Measurements from ENCODE around the gene ADAM22. TPM values are rescaled to one million over a fixed set of nuclear protein-coding genes. Genes with fewer than 3 reads are reported as not detected.

ADAM22 gene
- total RNA-seq, 1 experiment from 2014 or later, result 14.0 TPM

- DNase-seq, result no peak
- no TSS peak for BruUV-seq (replicated peaks)
- Histone ChIP-seq H3K36me3 (ENCODE audit: low read depth) (peaks cover 89% of the 10 kb centered on the region), H3K27me3 (ENCODE audit: insufficient read depth, low read depth) (no peaks in the 10 kb centered on the region), H3K4me2 (no peak overlapping the region), H3K9me3 (ENCODE audit: insufficient read depth, low read depth) (no peaks in the 10 kb centered on the region), H3K4me3 (no peak overlapping the region), H3K4me1 (replicated peaks; ENCODE audit: insufficient read depth) (peaks cover 16% of the 10 kb centered on the region), H2AFZ (no peak overlapping the region), H3K9me2 (ENCODE audit: insufficient read depth) (no peaks in the 10 kb centered on the region), H3K27ac (no peak overlapping the region), H3K79me2 (ENCODE audit: low read depth) (peaks cover 51% of the 10 kb centered on the region), H4K20me1 (ENCODE audit: insufficient read depth) (peaks cover 26% of the 10 kb centered on the region), H3F3A (ENCODE audit: insufficient read depth, low read depth) (no peaks in the 10 kb centered on the region)
- ChIA-PET CTCF (no interaction called here), POLR2A (ENCODE audit: unreplicated experiment) (interaction anchor here (0.7 kb wide), 1 partner anchor 31 kb away, joined by 6 read pairs; no protein-coding TSS in a partner anchor)
- TF ChIP-seq CTCF (conservative IDR thresholded peaks at IDR 0.05) (no peak), EZH2 (IDR thresholded peaks at IDR 0.05; ENCODE audit: low read depth) (no peak)
- intact Hi-C loops (cut with micrococcal nuclease; ENCODE audit: unreplicated experiment), result loop anchor here (10.0 kb wide), 1 partner anchor 278 kb away; the partner anchor contains the start of gene ADAM22
Measured at GRCh38 chr7:88212918-88213317, 278.9 kb downstream of the ADAM22 start.

GRCh38 chr7:88214456-88214855 is 280.4 kb downstream of the ADAM22 start:
- ChIA-PET CTCF (no interaction called here), POLR2A (ENCODE audit: unreplicated experiment) (no interaction called here)
- TF ChIP-seq CTCF (conservative IDR thresholded peaks at IDR 0.05), result no peak
- TF ChIP-seq EZH2 (IDR thresholded peaks at IDR 0.05; ENCODE audit: low read depth), result no peak
- Histone ChIP-seq H3K4me3 (no peak overlapping the region), H3K36me3 (ENCODE audit: low read depth) (peaks cover 81% of the 10 kb centered on the region), H3K4me1 (replicated peaks; ENCODE audit: insufficient read depth) (peaks cover 23% of the 10 kb centered on the region), H2AFZ (no peak overlapping the region), H3K27me3 (ENCODE audit: insufficient read depth, low read depth) (no peaks in the 10 kb centered on the region), H3K79me2 (ENCODE audit: low read depth) (peaks cover 66% of the 10 kb centered on the region), H3K4me2 (no peak overlapping the region), H3K9me3 (ENCODE audit: insufficient read depth, low read depth) (no peaks in the 10 kb centered on the region), H3F3A (ENCODE audit: insufficient read depth, low read depth) (no peaks in the 10 kb centered on the region), H3K27ac (no peak overlapping the region), H4K20me1 (ENCODE audit: insufficient read depth) (peaks cover 35% of the 10 kb centered on the region), H3K9me2 (ENCODE audit: insufficient read depth) (no peaks in the 10 kb centered on the region)
- no peak for DNase-seq
- no TSS peak for BruUV-seq (replicated peaks)
- intact Hi-C loops (cut with micrococcal nuclease; ENCODE audit: unreplicated experiment), result loop anchor here (10.0 kb wide), 1 partner anchor 280 kb away; the partner anchor contains the start of gene ADAM22

- ChIA-PET POLR2A (ENCODE audit: unreplicated experiment) (interaction anchor here (0.6 kb wide), 1 partner anchor 32 kb away, joined by 4 read pairs; no protein-coding TSS in a partner anchor), CTCF (no interaction called here)
- Histone ChIP-seq H4K20me1 (ENCODE audit: insufficient read depth) (peaks cover 35% of the 10 kb centered on the region), H3K9me3 (ENCODE audit: insufficient read depth, low read depth) (no peaks in the 10 kb centered on the region), H3K27me3 (ENCODE audit: insufficient read depth, low read depth) (no peaks in the 10 kb centered on the region), H3K9me2 (ENCODE audit: insufficient read depth) (no peaks in the 10 kb centered on the region), H3K79me2 (ENCODE audit: low read depth) (peaks cover 69% of the 10 kb centered on the region), H3F3A (ENCODE audit: insufficient read depth, low read depth) (peaks cover 3% of the 10 kb centered on the region), H3K4me2 (no peak overlapping the region), H3K36me3 (ENCODE audit: low read depth) (peaks cover 73% of the 10 kb centered on the region), H3K4me3 (no peak overlapping the region), H2AFZ (no peak overlapping the region), H3K4me1 (replicated peaks; ENCODE audit: insufficient read depth) (peaks cover 23% of the 10 kb centered on the region), H3K27ac (no peak overlapping the region)
- intact Hi-C loops (cut with micrococcal nuclease; ENCODE audit: unreplicated experiment), result loop anchor here (10.0 kb wide), 1 partner anchor 280 kb away; the partner anchor contains the start of gene ADAM22
- DNase-seq, result no peak
- TF ChIP-seq CTCF (conservative IDR thresholded peaks at IDR 0.05) (no peak), EZH2 (IDR thresholded peaks at IDR 0.05; ENCODE audit: low read depth) (no peak)
- BruUV-seq (replicated peaks), result no TSS peak
Measured at GRCh38 chr7:88215295-88215694, 281.2 kb downstream of the ADAM22 start.
